ENCODE measurements around the gene GTF2H3.

GTF2H3 gene

GRCh38 chr12:123707466-123707865 lies 73.8 kb downstream of the GTF2H3 start:
- no peak for DNase-seq
